Kidney (tissue), 14 donors: Measurements from ENCODE around the gene NR3C1. TPM values are rescaled to one million over a fixed set of nuclear protein-coding genes. Genes with fewer than 3 reads are reported as not detected.
"Not testable (repeated sequence)": the region's sequence is repeated elsewhere in the genome, so short reads cannot be mapped to it uniquely, and the experiment has no call there.

ENCODE experiments used
- DNase-seq, 5 donors: peaks; one replicate each; pipeline ENCODE4 v3.0.0-alpha.2; 2013 to 2020
- FAIRE-seq: peaks from 2 replicates; lab custom pipeline; 2012; peaks lifted over from hg19 to GRCh38; lab: Jason Lieb, UNC
- H3K27ac ChIP-seq, 2 donors: one replicate each; pipeline ENCODE4 v1.7.0; 2013; ENCODE audit warnings: low read depth in 2 of 2, low read length in 2 of 2, inconsistent platforms in 1 of 2
- H3K27me3 ChIP-seq: one replicate; pipeline ENCODE4 v1.7.1; 2013; ENCODE audit warnings: low read length, inconsistent platforms; ENCODE audit not compliant: control insufficient read depth, insufficient read depth
- H3K36me3 ChIP-seq, 3 donors: one replicate each; pipeline versions ENCODE4 v1.7.0 to v1.7.1; 2013; ENCODE audit warnings: low read length in 3 of 3, control low read depth in 1 of 3, inconsistent platforms in 1 of 3; ENCODE audit not compliant: insufficient read depth in 3 of 3, control insufficient read depth in 2 of 3
- H3K4me1 ChIP-seq, 3 donors: one replicate each; pipeline versions ENCODE4 v1.7.0 to v1.7.1; 2013; ENCODE audit warnings: low read length in 3 of 3, inconsistent platforms in 1 of 3, low read depth in 1 of 3; ENCODE audit not compliant: control insufficient read depth in 2 of 3, insufficient read depth in 2 of 3
- H3K4me3 ChIP-seq, 3 donors: one replicate each; pipeline versions ENCODE4 v1.7.0 to v1.8.1; 2013; ENCODE audit warnings: low read length in 3 of 3, control low read depth in 1 of 3, inconsistent platforms in 1 of 3
- H3K9ac ChIP-seq, 3 donors: one replicate each; pipeline versions ENCODE4 v1.7.0 to v1.7.1; 2013; ENCODE audit warnings: low read length in 3 of 3, control low read depth in 1 of 3, inconsistent platforms in 1 of 3
- H3K9me3 ChIP-seq, 3 donors: one replicate each; pipeline versions ENCODE4 v1.7.0 to v1.7.1; 2013; ENCODE audit warnings: low read length in 3 of 3, control low read depth in 1 of 3, inconsistent platforms in 1 of 3; ENCODE audit not compliant: control insufficient read depth in 2 of 3, insufficient read depth in 1 of 3
- CTCF ChIP-seq: IDR thresholded peaks from 3 replicates; pipeline ENCODE4 v1.5.1; 2012; ENCODE audit warnings: mild to moderate bottlenecking, moderate library complexity, borderline replicate concordance; ENCODE audit not compliant: insufficient read depth; ENCODE audit errors: extremely low read depth
- intact Hi-C: fragments of 100-400 bp; cut with DNase I; formaldehyde crosslinking; loops from one replicate; pipeline ENCODE4 v1.11.1; 2022
- polyA plus RNA-seq: library from polyadenylated mRNA; stranded (reverse); fragments of 350-450 nt; fragmentation: Illumina TruSeq; extraction: RNeasy Lipid Tissue Mini Kit (QIAGEN cat#74804); gene quantifications from one replicate; pipeline ENCODE4 v1.2.3, GENCODE V29; 2014; ENCODE audit warnings: low read depth, low replicate concordance; ENCODE audit not compliant: insufficient read depth
- total RNA-seq: library from RNA; stranded (reverse); fragmentation: NEBNext Ultra II Directional; extraction: Animal tissue kit (Norgen Biotek cat#: 25700); gene quantifications from one replicate; pipeline ENCODE4 v1.2.1, GENCODE V29; 2021
- donor health status: control.
- donor health status: control.
- donor health status: control.
- donor health status: control.
- donor health status: control.
- donor health status: DM: yes; HTN: yes; CAD: no.
- donor health status: Normal renal cell carcinoma (clear cell type).

Gene NR3C1
- total and polyA plus RNA-seq, 2 donors from 2014 or later, result 23.4 to 69.0 TPM

- FAIRE-seq (no peak), DNase-seq (no peak)
- Histone ChIP-seq H3K9me3 (no peaks in the 10 kb centered on the region), H3K4me1 (peaks cover 0 to 5% (median 0%) of the 10 kb centered on the region in 3 donors), H3K27ac (no peak overlapping the region), H3K36me3 (no peaks in the 10 kb centered on the region), H3K4me3 (no peak overlapping the region), H3K9ac (no peak overlapping the region), H3K27me3 (no peaks in the 10 kb centered on the region)
- no peak for TF ChIP-seq CTCF
- intact Hi-C loops, result no loop called here
Observed at GRCh38 chr5:143336485-143336884, 67.0 kb downstream of the NR3C1 start.

GRCh38 chr5:143334903-143335302 lies 68.6 kb downstream of the NR3C1 start:
- no peak overlapping the region for H3K27ac ChIP-seq
- H3K4me3 ChIP-seq, result no peak overlapping the region
- no peaks in the 10 kb centered on the region for H3K36me3 ChIP-seq
- no peaks in the 10 kb centered on the region for H3K9me3 ChIP-seq
- DNase-seq (no peak), FAIRE-seq (no peak)
- intact Hi-C loops, result no loop called here
- H3K4me1 ChIP-seq, result peaks cover 0 to 5% (median 0%) of the 10 kb centered on the region in 3 donors
- TF ChIP-seq CTCF, result no peak
- no peak overlapping the region for H3K9ac ChIP-seq
- H3K27me3 ChIP-seq, result no peaks in the 10 kb centered on the region

GRCh38 chr5:143334380-143334779 lies 69.1 kb downstream of the NR3C1 start:
- H3K36me3 ChIP-seq, DNase-seq, FAIRE-seq, H3K4me3 ChIP-seq, H3K4me1 ChIP-seq, H3K27me3 ChIP-seq, intact Hi-C loops, H3K27ac ChIP-seq, H3K9me3 ChIP-seq, H3K9ac ChIP-seq: not testable (repeated sequence)

- H3K27ac ChIP-seq, result no peak overlapping the region
- intact Hi-C loops, result no loop called here
- no peak for DNase-seq
- no peak for FAIRE-seq
- H3K9ac ChIP-seq, result no peak overlapping the region
- H3K4me1 ChIP-seq, result peaks cover 0 to 5% (median 0%) of the 10 kb centered on the region in 3 donors
- H3K36me3 ChIP-seq, result no peaks in the 10 kb centered on the region
- TF ChIP-seq CTCF, result no peak
- H3K27me3 ChIP-seq, result no peaks in the 10 kb centered on the region
- H3K4me3 ChIP-seq, result no peak overlapping the region
- no peaks in the 10 kb centered on the region for H3K9me3 ChIP-seq
Observed at GRCh38 chr5:143331956-143332355, 71.5 kb downstream of the NR3C1 start.
